Measurements from ENCODE around the gene PREX1.

The PREX1 gene

DNA sequence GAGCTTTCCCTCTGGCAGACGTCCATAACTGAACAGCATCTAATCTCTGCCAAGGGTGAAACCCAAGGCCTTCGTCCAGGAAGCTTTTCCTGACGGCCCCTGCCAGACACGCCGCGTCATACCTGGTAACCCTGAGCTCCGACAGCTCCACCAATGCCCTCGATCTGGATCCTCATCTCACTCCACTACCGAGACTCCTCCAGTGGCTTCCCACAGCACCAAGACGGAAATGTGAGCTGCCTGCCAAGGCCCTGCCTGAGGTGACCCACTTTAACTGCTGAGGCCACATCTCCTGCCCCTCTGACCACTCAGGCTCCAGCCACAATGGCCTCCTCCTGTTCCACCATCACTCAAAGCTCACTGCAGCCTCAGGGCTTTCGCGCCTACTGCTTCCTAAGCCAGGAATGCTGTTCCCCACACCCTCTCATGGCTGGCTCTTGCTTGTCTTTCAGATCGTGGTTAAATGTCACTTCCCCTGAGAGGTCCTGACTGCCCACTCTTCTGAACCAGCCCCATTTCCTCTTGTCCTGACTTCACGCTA is 143.2 kb downstream of the PREX1 start:
- Mint-ChIP-seq H3K36me3 (ENCODE audit: low read depth) (no peaks in the 10 kb centered on the region), H3K4me3 (no peak overlapping the region), H3K27me3 (no peaks in the 10 kb centered on the region), H3K9me3 (no peaks in the 10 kb centered on the region), H3K4me1 (ENCODE audit: low read depth) (peaks cover 28% of the 10 kb centered on the region), H3K27ac (peak overlapping the region; percentile 47)
- intact Hi-C loops (cut with micrococcal nuclease), result no loop called here

DNA sequence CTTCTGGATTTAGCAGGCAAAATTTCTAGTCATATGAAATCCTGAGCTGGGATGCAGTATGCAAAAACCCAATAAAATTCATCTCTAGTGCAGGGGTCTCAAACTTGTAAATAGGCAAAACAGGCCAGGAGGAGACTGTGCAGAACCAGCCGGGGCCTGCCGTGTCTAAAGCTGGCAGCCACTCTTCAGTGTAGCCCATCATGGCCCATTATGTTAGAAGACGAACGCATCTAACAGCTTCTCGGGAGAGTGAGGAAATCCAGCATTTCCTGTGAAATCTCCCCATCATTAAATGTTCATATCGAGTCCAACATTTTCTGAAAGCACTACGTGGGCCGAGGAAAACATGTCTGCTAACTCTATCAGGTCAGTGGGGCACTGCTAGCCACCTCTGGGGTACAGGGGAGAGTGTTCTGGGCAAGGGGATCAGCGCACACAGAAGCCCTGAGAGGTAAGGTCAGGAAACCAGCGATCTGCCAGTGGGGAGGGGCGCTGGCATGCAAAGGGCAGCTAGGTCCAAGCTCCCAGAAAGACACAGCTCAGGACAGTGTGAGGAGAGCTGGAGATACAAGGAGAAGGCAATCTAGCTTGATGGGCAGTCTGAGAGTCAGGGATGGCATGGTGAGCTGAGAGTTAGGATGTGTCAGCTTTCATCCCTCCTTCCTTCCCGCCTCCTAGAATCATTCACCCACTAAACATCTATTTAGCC is 144.2 kb downstream of the PREX1 start:
- Mint-ChIP-seq H3K9me3 (no peaks in the 10 kb centered on the region), H3K4me3 (no peak overlapping the region), H3K36me3 (ENCODE audit: low read depth) (no peaks in the 10 kb centered on the region), H3K4me1 (ENCODE audit: low read depth) (peaks cover 28% of the 10 kb centered on the region), H3K27ac (no peak overlapping the region), H3K27me3 (no peaks in the 10 kb centered on the region)
- intact Hi-C loops (cut with micrococcal nuclease), result no loop called here

DNA sequence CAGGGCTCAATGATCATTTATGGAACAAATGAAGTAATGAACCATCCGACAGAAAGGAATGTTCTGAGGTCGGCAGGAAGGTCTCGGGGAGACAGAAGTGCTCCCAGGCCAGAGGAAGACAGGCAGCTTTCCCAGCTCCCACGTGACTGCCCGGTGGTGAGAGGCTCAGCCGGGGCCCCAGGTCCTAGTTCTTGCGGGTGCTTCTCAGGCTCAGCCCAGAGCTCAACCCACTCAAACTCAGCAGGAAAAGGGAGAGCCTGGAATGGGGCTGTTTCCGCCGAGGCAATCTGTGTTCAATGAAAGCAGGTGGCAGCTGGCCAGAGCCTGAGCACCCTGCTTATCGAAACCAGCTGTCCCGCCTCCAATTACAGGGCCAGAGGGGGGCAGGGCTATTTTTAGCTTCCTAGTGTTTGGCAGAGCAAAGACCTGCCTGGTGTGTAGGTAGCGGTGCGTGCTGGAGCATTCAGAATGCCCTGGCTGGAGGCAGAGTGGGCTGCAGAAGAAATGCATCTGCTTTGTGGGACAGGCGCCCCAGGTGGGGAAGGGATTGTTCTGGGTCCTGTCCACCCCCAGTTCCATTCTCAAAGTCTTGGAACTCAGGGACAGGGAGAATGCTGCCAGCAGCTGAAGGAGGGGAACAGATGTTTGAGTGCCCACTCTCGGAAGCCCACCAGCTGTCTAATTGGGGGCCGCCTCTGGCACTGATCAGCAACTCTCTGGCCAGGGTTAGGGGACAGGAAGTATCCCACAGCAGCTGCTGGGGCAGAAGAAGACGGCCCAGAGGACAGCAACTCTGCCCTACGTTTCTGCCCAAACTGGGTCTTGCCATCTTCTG is 145.1 kb downstream of the PREX1 start:
- H3K27ac Mint-ChIP-seq, result no peak overlapping the region
- intact Hi-C loops (cut with micrococcal nuclease), result no loop called here

GRCh38 chr20:48681873-48682426 is 145.8 kb downstream of the PREX1 start:
- Mint-ChIP-seq H3K9me3 (no peaks in the 10 kb centered on the region), H3K4me1 (ENCODE audit: low read depth) (peaks cover 20% of the 10 kb centered on the region), H3K36me3 (ENCODE audit: low read depth) (no peaks in the 10 kb centered on the region), H3K27ac (no peak overlapping the region), H3K27me3 (no peaks in the 10 kb centered on the region), H3K4me3 (no peak overlapping the region)
- intact Hi-C loops (cut with micrococcal nuclease), result no loop called here

More for the DNA sequence above, 145.1 kb downstream of the PREX1 start:
- Mint-ChIP-seq H3K4me1 (ENCODE audit: low read depth) (peaks cover 28% of the 10 kb centered on the region), H3K36me3 (ENCODE audit: low read depth) (no peaks in the 10 kb centered on the region), H3K4me3 (no peak overlapping the region), H3K9me3 (no peaks in the 10 kb centered on the region), H3K27me3 (no peaks in the 10 kb centered on the region)

GRCh38 chr20:48681201-48681872 is 146.5 kb downstream of the PREX1 start:
- no peak overlapping the region for H3K27ac Mint-ChIP-seq
- no peaks in the 10 kb centered on the region for H3K36me3 Mint-ChIP-seq (ENCODE audit: low read depth)
- no peaks in the 10 kb centered on the region for H3K27me3 Mint-ChIP-seq
- H3K4me1 Mint-ChIP-seq (ENCODE audit: low read depth), result peaks cover 17% of the 10 kb centered on the region
- no peak overlapping the region for H3K4me3 Mint-ChIP-seq
- no peaks in the 10 kb centered on the region for H3K9me3 Mint-ChIP-seq
- intact Hi-C loops (cut with micrococcal nuclease), result no loop called here

DNA sequence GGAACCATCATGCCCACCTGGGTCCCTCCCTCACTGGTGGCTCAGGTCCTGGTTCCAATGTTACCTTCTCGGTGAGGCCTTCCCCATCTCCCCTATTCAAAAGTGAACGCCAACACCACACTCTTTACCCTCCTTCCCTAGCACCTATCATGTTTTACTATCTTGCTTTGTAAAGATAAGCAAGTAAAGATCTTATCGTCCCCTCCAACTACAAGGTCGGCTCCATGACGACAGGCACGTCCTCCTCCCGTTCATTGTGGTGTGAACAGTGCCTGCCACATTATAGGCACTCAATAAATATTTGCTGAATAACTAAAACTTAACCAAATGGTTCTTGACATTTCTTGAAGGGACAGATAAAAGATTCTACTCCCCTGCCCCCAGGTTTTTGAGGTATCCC is 147.1 kb downstream of the PREX1 start:
- peaks cover 13% of the 10 kb centered on the region for H3K4me1 Mint-ChIP-seq (ENCODE audit: low read depth)
- no peaks in the 10 kb centered on the region for H3K9me3 Mint-ChIP-seq
- H3K4me3 Mint-ChIP-seq, result no peak overlapping the region
- intact Hi-C loops (cut with micrococcal nuclease), result no loop called here
- no peaks in the 10 kb centered on the region for H3K27me3 Mint-ChIP-seq
- H3K27ac Mint-ChIP-seq, result no peak overlapping the region
- no peaks in the 10 kb centered on the region for H3K36me3 Mint-ChIP-seq (ENCODE audit: low read depth)

GRCh38 chr20:48679599-48679998 is 148.2 kb downstream of the PREX1 start:
- Mint-ChIP-seq H3K9me3 (no peaks in the 10 kb centered on the region), H3K27ac (no peak overlapping the region), H3K4me3 (no peak overlapping the region), H3K4me1 (ENCODE audit: low read depth) (peaks cover 3% of the 10 kb centered on the region), H3K27me3 (no peaks in the 10 kb centered on the region), H3K36me3 (ENCODE audit: low read depth) (no peaks in the 10 kb centered on the region)
- intact Hi-C loops (cut with micrococcal nuclease), result no loop called here

- intact Hi-C loops (cut with micrococcal nuclease), result no loop called here
- no peaks in the 10 kb centered on the region for H3K36me3 Mint-ChIP-seq (ENCODE audit: low read depth)
- no peaks in the 10 kb centered on the region for H3K27me3 Mint-ChIP-seq
- no peaks in the 10 kb centered on the region for H3K4me1 Mint-ChIP-seq (ENCODE audit: low read depth)
- no peak overlapping the region for H3K4me3 Mint-ChIP-seq
- no peak overlapping the region for H3K27ac Mint-ChIP-seq
- H3K9me3 Mint-ChIP-seq, result no peaks in the 10 kb centered on the region
These were observed 148.8 kb downstream of the PREX1 start for GRCh38 chr20:48679011-48679410.

DNA sequence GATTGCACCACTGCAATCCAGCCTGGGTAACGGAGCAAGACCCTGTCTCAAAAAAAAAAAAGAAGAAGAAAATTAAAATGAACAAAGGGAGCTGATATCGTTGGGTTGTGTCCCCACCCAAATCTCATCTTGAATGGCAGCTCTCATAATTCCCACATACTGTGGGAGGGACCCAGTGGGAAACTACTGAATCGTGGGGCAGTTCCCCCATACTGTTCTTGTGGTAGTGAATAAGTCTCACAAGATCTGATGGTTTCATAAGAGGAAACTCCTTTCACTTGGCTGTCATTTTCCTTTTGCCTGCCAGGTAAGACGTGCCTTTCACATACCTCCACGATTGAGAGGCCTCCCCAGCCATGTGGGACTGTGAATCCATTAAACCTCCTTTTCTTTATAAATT is 149.4 kb downstream of the PREX1 start:
- Mint-ChIP-seq H3K36me3 (ENCODE audit: low read depth) (no peaks in the 10 kb centered on the region), H3K4me3 (no peak overlapping the region), H3K4me1 (ENCODE audit: low read depth) (peaks cover under 1% of the 10 kb centered on the region), H3K27me3 (no peaks in the 10 kb centered on the region), H3K9me3 (no peaks in the 10 kb centered on the region), H3K27ac (no peak overlapping the region)
- intact Hi-C loops (cut with micrococcal nuclease), result no loop called here

DNA sequence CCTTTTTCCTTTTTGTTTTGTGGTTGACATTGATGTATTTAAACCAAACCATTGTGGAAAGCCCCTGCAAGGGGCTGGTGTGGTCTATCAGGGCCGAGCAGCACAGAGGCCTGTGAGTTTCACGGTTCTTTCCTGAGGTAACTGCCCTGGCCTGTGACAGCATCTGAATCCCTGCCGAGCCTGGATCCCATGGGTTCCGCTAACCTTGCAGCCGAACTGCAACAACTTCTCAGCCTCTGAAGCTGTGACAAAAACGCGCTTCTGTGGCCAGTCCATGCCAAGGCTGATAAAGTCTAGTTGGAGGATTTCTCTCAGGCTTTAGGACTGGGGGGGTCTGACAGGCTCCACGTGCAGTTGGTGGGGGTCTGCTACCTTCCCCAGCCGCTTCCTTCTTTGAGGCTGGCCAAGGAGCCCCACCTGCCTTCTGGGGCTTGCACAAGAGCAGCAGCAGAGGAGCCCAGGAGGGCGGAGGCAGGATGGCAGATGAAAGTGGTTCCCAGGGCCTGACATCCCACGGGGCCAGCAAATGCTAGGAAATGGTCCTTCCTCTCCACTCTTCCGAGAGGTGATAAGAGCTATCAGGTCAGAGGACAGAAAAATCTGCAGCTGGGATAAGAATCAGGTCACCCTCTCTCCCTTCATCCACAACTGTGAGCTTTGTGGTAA is 150.9 kb downstream of the PREX1 start:
- no peak overlapping the region for H3K4me3 Mint-ChIP-seq
- H3K9me3 Mint-ChIP-seq, result no peaks in the 10 kb centered on the region
- H3K36me3 Mint-ChIP-seq (ENCODE audit: low read depth), result no peaks in the 10 kb centered on the region
- intact Hi-C loops (cut with micrococcal nuclease), result no loop called here
- no peaks in the 10 kb centered on the region for H3K27me3 Mint-ChIP-seq
- H3K4me1 Mint-ChIP-seq (ENCODE audit: low read depth), result peaks cover 16% of the 10 kb centered on the region
- no peak overlapping the region for H3K27ac Mint-ChIP-seq

GRCh38 chr20:48676125-48676524 is 151.7 kb downstream of the PREX1 start:
- H3K4me3 Mint-ChIP-seq, result no peak overlapping the region
- no peaks in the 10 kb centered on the region for H3K36me3 Mint-ChIP-seq (ENCODE audit: low read depth)
- no peak overlapping the region for H3K27ac Mint-ChIP-seq
- intact Hi-C loops (cut with micrococcal nuclease), result no loop called here
- H3K27me3 Mint-ChIP-seq, result no peaks in the 10 kb centered on the region
- H3K9me3 Mint-ChIP-seq, result no peaks in the 10 kb centered on the region
- H3K4me1 Mint-ChIP-seq (ENCODE audit: low read depth), result peaks cover 24% of the 10 kb centered on the region

- no peaks in the 10 kb centered on the region for H3K27me3 Mint-ChIP-seq
- H3K4me3 Mint-ChIP-seq, result no peak overlapping the region
- no peaks in the 10 kb centered on the region for H3K36me3 Mint-ChIP-seq (ENCODE audit: low read depth)
- H3K4me1 Mint-ChIP-seq (ENCODE audit: low read depth), result peaks cover 40% of the 10 kb centered on the region
- H3K9me3 Mint-ChIP-seq, result no peaks in the 10 kb centered on the region
- intact Hi-C loops (cut with micrococcal nuclease), result no loop called here
- no peak overlapping the region for H3K27ac Mint-ChIP-seq
These were observed 153.3 kb downstream of the PREX1 start for GRCh38 chr20:48674461-48674860.

DNA sequence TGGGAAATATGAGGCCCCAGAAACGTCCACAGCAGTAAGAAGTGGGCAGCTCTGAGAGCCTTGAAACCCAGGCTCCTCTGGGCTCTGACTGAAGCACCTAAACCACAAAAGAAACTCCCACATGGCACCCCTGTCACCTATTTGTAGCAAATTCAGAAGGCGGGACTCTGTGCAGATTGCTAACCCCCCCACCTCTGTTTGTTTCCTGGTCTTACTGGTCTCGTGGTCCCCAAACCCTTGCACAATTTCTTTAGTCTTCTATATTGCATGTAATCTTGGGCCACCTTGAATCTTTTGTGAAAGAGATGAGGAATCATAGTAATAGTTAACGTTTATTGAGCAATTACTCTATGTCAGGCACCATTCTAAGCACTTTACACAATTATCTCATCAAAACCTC is 154.3 kb downstream of the PREX1 start:
- H3K9me3 Mint-ChIP-seq, result no peaks in the 10 kb centered on the region
- H3K27me3 Mint-ChIP-seq, result no peaks in the 10 kb centered on the region
- no peaks in the 10 kb centered on the region for H3K36me3 Mint-ChIP-seq (ENCODE audit: low read depth)
- intact Hi-C loops (cut with micrococcal nuclease), result no loop called here
- no peak overlapping the region for H3K27ac Mint-ChIP-seq
- peaks cover 44% of the 10 kb centered on the region for H3K4me1 Mint-ChIP-seq (ENCODE audit: low read depth)
- H3K4me3 Mint-ChIP-seq, result no peak overlapping the region
